CD4-positive, alpha-beta memory T cell (primary cell): Measurements from ENCODE around the gene TCF7L2. TPM values are rescaled to one million over a fixed set of nuclear protein-coding genes. Genes with fewer than 3 reads are reported as not detected.

Experiments
- CTCF ChIA-PET: fragments of 350-600 bp; sonication (Branson Sonifier 250); formaldehyde crosslinking; loops from one replicate; lab custom pipeline; 2021; ENCODE audit warnings: inconsistent platforms; ENCODE audit not compliant: partially characterized antibody; lab: Charles Lee
- POLR2A ChIA-PET: fragments of 350-600 bp; sonication (Branson Sonifier 250); formaldehyde crosslinking; loops from one replicate; lab custom pipeline; 2021; ENCODE audit not compliant: partially characterized antibody; lab: Charles Lee
- DNase-seq, 5 donors: peaks; one replicate each; pipeline versions ENCODE4 v3.0.0 to v3.0.0-alpha.2; 2020 to 2022; ENCODE audit warnings: mixed read lengths in 1 of 5
- H3K27ac ChIP-seq: one replicate; pipeline ENCODE4 v1.7.0; 2013; ENCODE audit warnings: low read depth, low read length
- H3K27me3 ChIP-seq: 2 replicates; pipeline ENCODE4 v1.7.0; 2013; ENCODE audit warnings: mild to moderate bottlenecking, low read length, moderate library complexity; ENCODE audit not compliant: insufficient read depth
- H3K36me3 ChIP-seq: 2 replicates; pipeline ENCODE4 v1.7.0; 2013; ENCODE audit warnings: mild to moderate bottlenecking, low read length, moderate library complexity; ENCODE audit not compliant: insufficient read depth
- H3K4me1 ChIP-seq: 2 replicates; pipeline ENCODE4 v1.7.0; 2013; ENCODE audit warnings: mild to moderate bottlenecking, low read length, moderate library complexity; ENCODE audit not compliant: insufficient read depth
- H3K4me3 ChIP-seq, 2 donors: one replicate each; pipeline ENCODE4 v1.7.0; 2013; ENCODE audit warnings: low read length in 2 of 2, mild to moderate bottlenecking in 1 of 2
- H3K9me3 ChIP-seq, 2 donors: one replicate each; pipeline ENCODE4 v1.7.0; 2013; ENCODE audit warnings: low read length in 2 of 2, control low read depth in 1 of 2; ENCODE audit not compliant: control insufficient read depth in 1 of 2
- H3K27ac Mint-ChIP-seq, 7 donors: one replicate each; pipeline ENCODE4 v1.8.0; 2020 to 2021; ENCODE audit warnings: mixed read lengths in 7 of 7, mild to moderate bottlenecking in 6 of 7, inconsistent platforms in 3 of 7, moderate library complexity in 3 of 7
- H3K27me3 Mint-ChIP-seq, 2 donors: one replicate each; pipeline ENCODE4 v1.8.0; 2020 to 2021; ENCODE audit warnings: mixed read lengths in 2 of 2
- H3K36me3 Mint-ChIP-seq, 2 donors: one replicate each; pipeline ENCODE4 v1.8.0; 2020 to 2021; ENCODE audit warnings: mixed read lengths in 2 of 2, inconsistent platforms in 1 of 2, mild to moderate bottlenecking in 1 of 2
- H3K4me1 Mint-ChIP-seq, 4 donors: one replicate each; pipeline ENCODE4 v1.8.0; 2020 to 2021; ENCODE audit warnings: mixed read lengths in 4 of 4, mild to moderate bottlenecking in 1 of 4
- H3K4me3 Mint-ChIP-seq, 8 donors: one replicate each; pipeline ENCODE4 v1.8.0; 2020 to 2021; ENCODE audit warnings: mixed read lengths in 8 of 8, mild to moderate bottlenecking in 7 of 8, moderate library complexity in 6 of 8, inconsistent platforms in 3 of 8
- H3K9me3 Mint-ChIP-seq, 8 donors: one replicate each; pipeline ENCODE4 v1.8.0; 2020 to 2021; ENCODE audit warnings: mixed read lengths in 8 of 8, mild to moderate bottlenecking in 5 of 8, inconsistent platforms in 3 of 8, moderate library complexity in 1 of 8
- intact Hi-C: fragments of 100-400 bp; cut with micrococcal nuclease; formaldehyde crosslinking; loops from one replicate; pipeline ENCODE4 v1.15.1; 2023
- polyA plus RNA-seq, 2 donors: library from polyadenylated mRNA; unstranded; fragments of 300-500 nt; fragmentation: Illumina TruSeq; gene quantifications; one replicate each; pipeline ENCODE4 v1.2.3, GENCODE V29; 2021
- total RNA-seq, 2 experiments: library from RNA; stranded (reverse); gene quantifications; one replicate each; pipeline ENCODE4 v1.2.3, GENCODE V29; 2021

The TCF7L2 gene
- total and polyA plus RNA-seq, 4 experiments from 2014 or later = 0.16 to 3.2 (median 1.8) TPM

DNA sequence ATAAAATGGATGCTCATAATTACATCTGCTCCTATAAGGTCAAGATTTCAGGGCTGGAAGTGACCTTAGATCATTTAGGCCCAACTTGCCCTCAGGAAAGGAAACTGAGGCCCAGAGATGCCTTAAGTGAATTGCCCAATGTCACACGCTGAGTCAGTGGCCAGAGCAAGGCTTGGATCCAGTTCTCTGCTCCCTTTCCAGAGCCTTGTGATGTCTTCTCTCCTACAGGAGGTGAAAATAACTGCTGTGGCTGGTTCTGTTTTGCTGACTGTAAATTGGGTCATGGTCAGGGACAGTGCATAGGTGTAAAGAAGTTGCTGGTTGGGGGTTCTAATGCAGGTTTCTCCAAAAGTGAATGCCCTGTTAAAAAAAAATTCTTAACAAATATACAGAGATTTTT is 91.3 kb downstream of the TCF7L2 start:
- Mint-ChIP-seq H3K4me3 (no peak overlapping the region), H3K9me3 (no peaks in the 10 kb centered on the region), H3K36me3 (no peaks in the 10 kb centered on the region), H3K27me3 (peaks cover 6 to 8% of the 10 kb centered on the region in 2 donors), H3K27ac (no peak overlapping the region), H3K4me1 (no peaks in the 10 kb centered on the region)
- intact Hi-C loops = no loop called here
- DNase-seq = no peak
- H3K9me3 ChIP-seq = no peaks in the 10 kb centered on the region
- no peaks in the 10 kb centered on the region for H3K36me3 ChIP-seq
- no peaks in the 10 kb centered on the region for H3K27me3 ChIP-seq
- CTCF ChIA-PET = no interaction called here
- H3K4me3 ChIP-seq = no peak overlapping the region
- H3K4me1 ChIP-seq = no peaks in the 10 kb centered on the region
- no peak overlapping the region for H3K27ac ChIP-seq
- POLR2A ChIA-PET = no interaction called here

DNA sequence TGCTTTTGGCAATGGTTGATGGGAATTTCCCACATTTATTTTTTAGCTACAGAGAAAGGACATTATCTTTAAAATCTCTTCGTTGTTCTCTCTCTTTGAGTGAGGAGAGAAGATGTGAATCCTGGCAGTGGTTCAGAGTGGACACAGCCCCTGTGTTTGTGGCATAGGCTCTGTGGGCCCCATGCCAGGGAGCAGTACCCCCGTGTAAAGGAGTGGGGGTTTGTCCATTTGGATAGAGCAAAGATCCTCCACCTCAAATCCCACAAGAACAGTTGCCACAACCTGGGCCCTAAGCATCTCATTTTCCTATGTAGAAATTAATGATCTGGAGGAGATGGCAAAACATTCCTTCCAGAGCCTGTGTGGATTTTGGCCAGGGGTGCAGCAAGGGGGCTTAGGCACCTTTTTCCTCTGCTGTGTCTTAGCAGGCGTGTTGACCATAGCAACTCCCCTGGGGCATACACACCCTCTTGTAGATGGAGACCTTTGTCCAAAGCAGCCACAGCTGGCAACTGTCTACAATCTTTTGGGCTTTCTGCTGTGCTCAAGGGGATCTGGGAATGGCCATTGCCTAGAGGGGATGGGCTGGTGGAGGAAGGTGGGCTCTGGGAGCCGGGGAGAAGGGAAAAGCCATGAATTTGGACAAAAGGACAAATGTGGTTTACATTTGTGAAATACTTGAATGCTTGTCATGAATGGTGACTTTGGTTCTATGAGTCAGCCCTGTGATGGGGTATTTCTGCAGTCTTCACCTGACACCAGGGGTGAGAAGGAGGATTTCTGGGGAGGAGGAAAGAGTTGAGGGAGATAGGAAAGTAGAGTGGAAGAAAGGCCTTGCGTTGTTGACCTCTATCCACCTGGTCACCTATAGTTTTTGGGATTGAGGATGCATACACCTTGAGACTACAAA is 92.0 kb downstream of the TCF7L2 start:
- no peaks in the 10 kb centered on the region for H3K27me3 ChIP-seq
- intact Hi-C loops = no loop called here
- POLR2A ChIA-PET = no interaction called here

DNA sequence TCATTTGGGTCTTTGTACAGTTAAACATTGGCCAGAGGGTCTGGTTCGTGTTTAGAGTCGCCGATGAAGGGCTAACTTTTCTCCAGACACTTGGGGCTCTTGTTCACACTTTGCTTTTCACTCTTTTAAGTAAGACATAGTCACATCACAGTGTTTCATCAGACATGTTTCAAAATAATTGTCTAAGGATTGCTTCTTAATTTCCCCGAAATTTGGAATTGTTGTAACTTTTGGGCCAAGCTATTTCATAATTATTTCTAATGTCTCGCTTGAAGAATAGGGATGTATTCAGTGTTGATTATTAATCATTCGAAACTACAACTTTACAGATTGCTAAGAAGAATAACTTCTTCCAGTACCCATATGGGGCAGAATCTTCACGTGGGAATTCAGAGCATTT is 92.8 kb downstream of the TCF7L2 start:
- Mint-ChIP-seq H3K27me3 (peaks cover 6% of the 10 kb centered on the region in 2 donors), H3K27ac (no peak overlapping the region), H3K4me1 (no peaks in the 10 kb centered on the region), H3K9me3 (no peaks in the 10 kb centered on the region), H3K4me3 (no peak overlapping the region), H3K36me3 (no peaks in the 10 kb centered on the region)
- no peaks in the 10 kb centered on the region for H3K4me1 ChIP-seq
- no peak overlapping the region for H3K4me3 ChIP-seq
- no peaks in the 10 kb centered on the region for H3K36me3 ChIP-seq
- no peak for DNase-seq
- no peaks in the 10 kb centered on the region for H3K9me3 ChIP-seq
- H3K27me3 ChIP-seq = no peaks in the 10 kb centered on the region
- ChIA-PET POLR2A (no interaction called here), CTCF (no interaction called here)
- H3K27ac ChIP-seq = no peak overlapping the region
- intact Hi-C loops = no loop called here

More for the DNA sequence above, 92.0 kb downstream of the TCF7L2 start:
- H3K27me3 Mint-ChIP-seq = peaks cover 6 to 8% of the 10 kb centered on the region in 2 donors
- CTCF ChIA-PET = no interaction called here
- Histone ChIP-seq H3K36me3 (no peaks in the 10 kb centered on the region), H3K27ac (no peak overlapping the region), H3K4me1 (no peaks in the 10 kb centered on the region), H3K9me3 (no peaks in the 10 kb centered on the region), H3K4me3 (no peak overlapping the region)
- H3K27ac Mint-ChIP-seq = no peak overlapping the region
- no peaks in the 10 kb centered on the region for H3K4me1 Mint-ChIP-seq
- no peaks in the 10 kb centered on the region for H3K9me3 Mint-ChIP-seq
- no peak for DNase-seq
- no peaks in the 10 kb centered on the region for H3K36me3 Mint-ChIP-seq
- H3K4me3 Mint-ChIP-seq = no peak overlapping the region

DNA sequence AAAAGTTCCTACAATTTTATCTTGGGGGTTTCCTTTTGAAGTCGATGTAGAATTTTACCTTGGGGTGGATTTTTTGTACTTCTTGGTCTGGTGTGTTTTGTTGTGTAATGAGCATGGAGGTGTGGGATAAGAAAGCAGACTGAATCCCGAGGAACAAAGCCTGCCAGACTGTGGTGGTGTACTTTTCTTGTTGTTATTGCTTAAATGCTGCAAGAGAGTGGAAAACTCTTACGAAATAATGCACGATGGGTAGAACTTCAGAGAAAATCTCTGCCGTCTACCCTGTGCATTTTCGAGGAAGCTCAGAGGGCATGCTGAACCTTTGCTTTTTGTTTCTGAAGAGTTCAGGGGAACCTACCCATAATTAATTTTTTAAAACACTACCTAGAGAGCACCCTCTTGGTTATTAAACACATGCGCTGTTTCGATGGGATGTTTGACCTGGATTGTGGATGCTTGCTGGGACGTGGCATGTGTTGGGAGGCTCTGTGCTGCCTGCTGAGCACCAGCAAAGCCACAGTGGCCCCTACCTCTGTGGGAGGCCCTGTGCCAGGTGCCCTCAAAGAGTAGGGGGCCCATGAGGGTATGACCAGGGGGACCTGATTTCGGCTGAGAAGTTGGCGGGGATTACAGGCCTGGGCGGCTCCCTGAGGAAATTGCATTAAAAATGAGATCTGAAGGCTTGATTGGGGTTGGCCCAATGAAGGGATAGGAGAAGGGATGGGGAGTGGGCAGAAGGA is 94.1 kb downstream of the TCF7L2 start:
- no peaks in the 10 kb centered on the region for H3K9me3 Mint-ChIP-seq
- H3K27me3 ChIP-seq = no peaks in the 10 kb centered on the region
- H3K4me3 Mint-ChIP-seq = no peak overlapping the region
- no peaks in the 10 kb centered on the region for H3K36me3 Mint-ChIP-seq
- H3K4me1 Mint-ChIP-seq = peaks cover 0 to 3% (median 0%) of the 10 kb centered on the region in 4 donors
- CTCF ChIA-PET = no interaction called here
- H3K4me3 ChIP-seq = no peak overlapping the region
- no peak overlapping the region for H3K27ac Mint-ChIP-seq
- POLR2A ChIA-PET = no interaction called here
- H3K36me3 ChIP-seq = no peaks in the 10 kb centered on the region
- no peaks in the 10 kb centered on the region for H3K4me1 ChIP-seq
- no peak for DNase-seq
- H3K27ac ChIP-seq = no peak overlapping the region
- no peaks in the 10 kb centered on the region for H3K9me3 ChIP-seq
- peaks cover 6% of the 10 kb centered on the region in 2 donors for H3K27me3 Mint-ChIP-seq
- intact Hi-C loops = no loop called here

DNA sequence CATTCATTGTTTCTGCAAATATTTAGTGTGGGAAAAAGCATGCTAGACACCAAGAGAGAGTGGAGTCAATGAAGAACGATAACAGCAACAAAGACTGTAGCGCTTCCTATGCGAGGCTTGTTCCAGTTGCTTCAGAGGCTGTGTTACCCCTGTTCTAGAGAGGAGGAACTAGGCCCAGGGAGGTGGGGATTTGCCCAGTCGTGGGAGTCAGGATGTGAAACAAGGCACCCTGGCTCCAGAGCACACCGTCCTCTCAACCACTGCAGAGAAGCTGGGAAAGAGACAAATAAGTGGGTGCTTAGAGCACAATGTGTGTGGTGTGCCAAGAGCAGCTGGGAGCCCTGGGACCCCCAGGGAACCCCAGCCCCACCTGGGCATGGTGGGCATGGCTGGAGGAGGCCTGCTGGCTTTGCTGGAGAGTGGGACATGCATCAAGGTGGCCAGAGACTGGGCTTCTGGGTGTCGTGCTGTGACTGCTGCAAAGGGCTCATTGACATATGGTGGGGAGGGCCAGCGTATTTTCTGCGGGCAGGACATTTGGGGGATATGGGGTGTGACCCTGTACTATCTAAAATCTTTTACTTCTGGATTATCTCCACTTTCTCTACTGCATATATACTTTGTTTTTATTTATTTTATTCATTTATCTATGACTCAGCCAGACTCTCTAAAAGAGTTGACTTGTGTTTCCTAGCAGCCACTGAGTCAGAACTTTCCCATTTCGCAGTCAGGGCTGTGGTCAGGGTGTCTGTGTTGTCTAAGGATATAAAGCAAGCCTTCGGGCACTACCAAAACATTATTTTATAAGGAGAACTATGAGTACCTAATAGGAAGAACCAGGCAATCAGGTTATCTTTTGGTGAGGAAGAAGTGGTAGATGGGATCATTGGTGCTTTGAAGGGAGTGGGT is 95.4 kb downstream of the TCF7L2 start:
- no peaks in the 10 kb centered on the region for H3K27me3 ChIP-seq

DNA sequence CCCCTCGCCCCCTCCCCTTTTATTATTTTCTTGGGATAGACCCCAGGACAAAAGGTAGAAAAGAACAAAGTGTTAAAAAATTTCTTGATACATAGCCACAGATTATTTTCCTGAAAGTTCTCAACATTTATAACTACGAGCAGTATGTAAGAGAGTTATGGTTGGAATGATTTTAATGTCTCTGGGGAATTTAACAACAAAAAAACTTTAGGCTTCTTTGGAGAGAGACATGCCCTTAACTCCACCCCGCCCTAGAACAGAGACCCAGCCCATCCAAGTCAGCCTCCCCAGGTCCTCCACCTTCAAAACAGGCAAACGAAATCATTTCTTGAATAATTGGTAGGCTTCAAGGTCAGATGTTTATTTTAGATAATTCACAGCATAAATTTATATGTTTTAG is 97.1 kb downstream of the TCF7L2 start:
- H3K27ac ChIP-seq = no peak overlapping the region
- no peak for DNase-seq
- POLR2A ChIA-PET = no interaction called here

More for the DNA sequence above, 95.4 kb downstream of the TCF7L2 start:
- no peak overlapping the region for H3K4me3 Mint-ChIP-seq
- no peaks in the 10 kb centered on the region for H3K9me3 ChIP-seq
- peaks cover 0 to 2% (median 0%) of the 10 kb centered on the region in 8 donors for H3K9me3 Mint-ChIP-seq
- peaks cover 4 to 12% (median 9%) of the 10 kb centered on the region in 4 donors for H3K4me1 Mint-ChIP-seq
- no peaks in the 10 kb centered on the region for H3K36me3 Mint-ChIP-seq
- ChIA-PET POLR2A (no interaction called here), CTCF (no interaction called here)
- H3K27ac ChIP-seq = no peak overlapping the region
- no peak overlapping the region for H3K4me3 ChIP-seq
- peaks cover 8% of the 10 kb centered on the region for H3K4me1 ChIP-seq
- no peak for DNase-seq
- no peaks in the 10 kb centered on the region for H3K36me3 ChIP-seq
- intact Hi-C loops = no loop called here
- H3K27me3 Mint-ChIP-seq = peaks cover 6% of the 10 kb centered on the region in 2 donors
- no peak overlapping the region for H3K27ac Mint-ChIP-seq

More for the DNA sequence above, 97.1 kb downstream of the TCF7L2 start:
- no peaks in the 10 kb centered on the region for H3K36me3 Mint-ChIP-seq
- intact Hi-C loops = no loop called here
- Histone ChIP-seq H3K27me3 (no peaks in the 10 kb centered on the region), H3K9me3 (no peaks in the 10 kb centered on the region), H3K4me1 (peaks cover 20% of the 10 kb centered on the region), H3K36me3 (no peaks in the 10 kb centered on the region), H3K4me3 (no peak overlapping the region)
- peaks cover 0 to 2% (median 0%) of the 10 kb centered on the region in 8 donors for H3K9me3 Mint-ChIP-seq
- peaks cover 6 to 8% of the 10 kb centered on the region in 2 donors for H3K27me3 Mint-ChIP-seq
- H3K27ac Mint-ChIP-seq = no peak overlapping the region
- peaks cover 17 to 29% (median 22%) of the 10 kb centered on the region in 4 donors for H3K4me1 Mint-ChIP-seq
- CTCF ChIA-PET = no interaction called here
- H3K4me3 Mint-ChIP-seq = no peak overlapping the region
